Measurements from ENCODE around the gene PHGDH.

GRCh38 chr1:119771770-119772169, 60.0 kb downstream of the PHGDH start:
- TF ChIP-seq CTCF (IDR thresholded peaks at IDR 0.05), result no peak
- no peak for TF ChIP-seq EZH2 (IDR thresholded peaks at IDR 0.05; ENCODE audit: borderline replicate concordance, insufficient read depth, low read depth, low read length, poor library complexity, severe bottlenecking)
